Neural cell (in vitro differentiated cells): ENCODE results near the gene FBP2.

Experiments used
- EP300 ChIP-seq: fragments of 450-650 bp; conservative IDR thresholded peaks from 2 replicates; pipeline ENCODE4 v1.6.1; 2014; ENCODE audit warnings: antibody characterized with exemption, mild to moderate bottlenecking, moderate library complexity; ENCODE audit not compliant: poor library complexity, severe bottlenecking
- EZH2 ChIP-seq: fragments of 200-600, 300-800 bp; shearing (Covaris generic), sonication (generic); IDR thresholded peaks from 2 replicates; pipeline ENCODE4 v1.6.1; 2014; ENCODE audit warnings: antibody characterized with exemption, low read length, borderline replicate concordance, mild to moderate bottlenecking; ENCODE audit not compliant: insufficient read depth, poor library complexity, severe bottlenecking
- POLR2AphosphoS5 ChIP-seq: IDR thresholded peaks from 2 replicates; pipeline ENCODE4 v1.6.1; 2012
- RAD21 ChIP-seq: fragments of 450-650 bp; conservative IDR thresholded peaks from 2 replicates; pipeline ENCODE4 v1.6.1; 2014; ENCODE audit warnings: antibody characterized with exemption, mild to moderate bottlenecking, moderate library complexity
- TF ChIP-seq, protein P1 (sequence below): fragments of 450-650 bp; IDR thresholded peaks from 2 replicates; pipeline ENCODE4 v1.5.1; 2014; ENCODE audit warnings: antibody characterized with exemption, mild to moderate bottlenecking, moderate library complexity; ENCODE audit not compliant: poor library complexity, severe bottlenecking

DNA sequence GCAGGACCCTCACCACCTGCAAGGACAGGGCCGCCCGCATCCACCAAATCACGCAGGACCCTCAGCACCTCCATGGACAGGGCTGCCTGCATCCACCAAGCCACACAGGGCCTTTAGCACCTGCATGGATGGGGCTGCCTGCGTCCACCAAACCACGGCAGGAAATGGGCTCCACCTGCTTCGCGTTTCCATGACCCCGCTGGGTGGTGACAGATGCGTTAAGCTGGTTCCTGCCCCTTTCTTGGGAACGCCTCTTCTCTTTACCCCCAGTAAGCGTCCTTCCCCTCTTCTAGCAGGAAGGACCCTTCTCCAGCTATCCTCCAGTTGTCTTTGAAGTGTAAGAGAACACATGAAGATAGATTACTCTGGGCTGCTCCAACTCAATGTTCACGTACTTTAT lies 32.2 kb upstream of the FBP2 start:
- TF ChIP-seq, protein P1, sequence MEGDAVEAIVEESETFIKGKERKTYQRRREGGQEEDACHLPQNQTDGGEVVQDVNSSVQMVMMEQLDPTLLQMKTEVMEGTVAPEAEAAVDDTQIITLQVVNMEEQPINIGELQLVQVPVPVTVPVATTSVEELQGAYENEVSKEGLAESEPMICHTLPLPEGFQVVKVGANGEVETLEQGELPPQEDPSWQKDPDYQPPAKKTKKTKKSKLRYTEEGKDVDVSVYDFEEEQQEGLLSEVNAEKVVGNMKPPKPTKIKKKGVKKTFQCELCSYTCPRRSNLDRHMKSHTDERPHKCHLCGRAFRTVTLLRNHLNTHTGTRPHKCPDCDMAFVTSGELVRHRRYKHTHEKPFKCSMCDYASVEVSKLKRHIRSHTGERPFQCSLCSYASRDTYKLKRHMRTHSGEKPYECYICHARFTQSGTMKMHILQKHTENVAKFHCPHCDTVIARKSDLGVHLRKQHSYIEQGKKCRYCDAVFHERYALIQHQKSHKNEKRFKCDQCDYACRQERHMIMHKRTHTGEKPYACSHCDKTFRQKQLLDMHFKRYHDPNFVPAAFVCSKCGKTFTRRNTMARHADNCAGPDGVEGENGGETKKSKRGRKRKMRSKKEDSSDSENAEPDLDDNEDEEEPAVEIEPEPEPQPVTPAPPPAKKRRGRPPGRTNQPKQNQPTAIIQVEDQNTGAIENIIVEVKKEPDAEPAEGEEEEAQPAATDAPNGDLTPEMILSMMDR, result no peak
- TF ChIP-seq EZH2 (no peak), RAD21 (no peak), EP300 (no peak), POLR2AphosphoS5 (no peak)
